Fibroblast of the aortic adventitia (primary cell): ENCODE data around the gene VDAC2. TPM values are rescaled to one million over a fixed set of nuclear protein-coding genes. Genes with fewer than 3 reads are reported as not detected.

Experiments used
- DNase-seq: peaks from one replicate; pipeline ENCODE4 v3.0.0-alpha.2; 2010; ENCODE audit warnings: low read depth
- H3K4me3 ChIP-seq: 2 replicates; pipeline ENCODE4 v1.5.1; 2011; ENCODE audit warnings: low read depth, mild to moderate bottlenecking, control low read depth, low read length, moderate library complexity
- CTCF ChIP-seq: IDR thresholded peaks from 2 replicates; pipeline ENCODE4 v1.5.1; 2011; ENCODE audit warnings: mild to moderate bottlenecking, low read length, control low read depth, inconsistent platforms; ENCODE audit not compliant: insufficient read depth
- total RNA-seq: library from RNA; depleted of rRNA; stranded (reverse); fragments of >200 nt; gene quantifications from 2 replicates; pipeline ENCODE4 v1.2.3, GENCODE V29; 2012; ENCODE audit warnings: low replicate concordance

The VDAC2 gene
- total RNA-seq, 1 donor, result 174 TPM

DNA sequence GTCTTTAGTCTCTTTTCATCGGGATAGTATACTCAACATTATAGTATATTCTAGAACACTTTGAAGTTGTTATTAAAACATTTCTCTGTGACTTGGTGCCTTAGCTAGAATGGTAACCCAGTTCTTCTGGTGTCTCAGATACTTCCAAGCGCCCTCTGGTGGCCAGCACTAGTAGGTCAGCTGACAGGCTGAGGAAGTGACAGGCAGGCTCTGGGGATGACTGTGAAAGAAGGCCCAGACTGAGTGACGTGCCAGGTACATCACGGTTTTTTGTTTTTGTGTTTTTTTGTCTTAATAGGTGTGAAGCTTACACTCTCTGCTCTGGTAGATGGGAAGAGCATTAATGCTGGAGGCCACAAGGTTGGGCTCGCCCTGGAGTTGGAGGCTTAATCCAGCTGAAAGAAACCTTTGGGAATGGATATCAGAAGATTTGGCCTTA is 20.0 kb downstream of the VDAC2 start:
- H3K4me3 ChIP-seq, result no peak overlapping the region
- peak; percentile 90 for TF ChIP-seq CTCF
- DNase-seq, result peak; percentile 89

- no peak for TF ChIP-seq CTCF
- DNase-seq, result no peak
- H3K4me3 ChIP-seq, result no peak overlapping the region
These were observed 21.3 kb downstream of the VDAC2 start for GRCh38 chr10:75231672-75232581.

- no peak for TF ChIP-seq CTCF
- DNase-seq, result no peak
- no peak overlapping the region for H3K4me3 ChIP-seq
These were observed 22.9 kb downstream of the VDAC2 start for GRCh38 chr10:75233444-75234016.

DNA sequence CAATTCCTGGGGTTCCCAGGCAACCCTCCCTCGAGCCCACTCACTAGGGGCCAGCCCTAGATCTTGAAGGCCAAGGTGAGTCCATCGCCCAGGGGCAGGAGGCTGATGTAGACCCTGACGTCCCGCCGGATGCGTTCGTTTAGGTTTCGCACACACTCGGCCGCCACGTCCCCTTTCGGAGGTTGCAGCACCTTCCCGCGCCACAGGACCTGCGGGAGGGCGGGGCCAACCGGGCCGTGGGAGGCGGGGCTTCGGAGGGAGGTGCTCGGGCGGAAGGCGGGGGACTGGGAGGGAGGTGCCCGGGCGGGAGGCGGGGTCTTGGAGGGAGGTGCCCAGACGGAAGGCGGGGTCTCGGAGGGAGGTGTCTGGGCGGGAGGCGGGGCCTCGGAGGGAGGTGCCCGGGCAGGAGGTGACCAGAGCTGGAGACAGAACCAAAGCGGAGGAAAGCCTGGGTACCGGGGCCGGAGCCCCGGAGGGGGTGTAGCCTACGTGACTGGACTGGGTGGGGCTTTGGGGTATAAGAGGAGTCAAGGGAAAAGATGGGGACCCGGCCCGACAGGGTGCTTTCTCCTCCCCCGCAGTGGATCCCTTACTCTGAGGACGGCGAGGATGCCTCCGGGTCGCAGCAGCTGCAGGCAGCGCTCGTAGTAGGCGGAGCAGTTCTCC is 23.6 kb downstream of the VDAC2 start:
- DNase-seq, result peak; percentile 71
- TF ChIP-seq CTCF, result no peak
- peak overlapping the region; percentile 74 for H3K4me3 ChIP-seq

GRCh38 chr10:75234683-75235374 is 24.2 kb downstream of the VDAC2 start:
- H3K4me3 ChIP-seq, result peak overlapping the region; percentile 74
- DNase-seq, result no peak
- TF ChIP-seq CTCF, result no peak

DNA sequence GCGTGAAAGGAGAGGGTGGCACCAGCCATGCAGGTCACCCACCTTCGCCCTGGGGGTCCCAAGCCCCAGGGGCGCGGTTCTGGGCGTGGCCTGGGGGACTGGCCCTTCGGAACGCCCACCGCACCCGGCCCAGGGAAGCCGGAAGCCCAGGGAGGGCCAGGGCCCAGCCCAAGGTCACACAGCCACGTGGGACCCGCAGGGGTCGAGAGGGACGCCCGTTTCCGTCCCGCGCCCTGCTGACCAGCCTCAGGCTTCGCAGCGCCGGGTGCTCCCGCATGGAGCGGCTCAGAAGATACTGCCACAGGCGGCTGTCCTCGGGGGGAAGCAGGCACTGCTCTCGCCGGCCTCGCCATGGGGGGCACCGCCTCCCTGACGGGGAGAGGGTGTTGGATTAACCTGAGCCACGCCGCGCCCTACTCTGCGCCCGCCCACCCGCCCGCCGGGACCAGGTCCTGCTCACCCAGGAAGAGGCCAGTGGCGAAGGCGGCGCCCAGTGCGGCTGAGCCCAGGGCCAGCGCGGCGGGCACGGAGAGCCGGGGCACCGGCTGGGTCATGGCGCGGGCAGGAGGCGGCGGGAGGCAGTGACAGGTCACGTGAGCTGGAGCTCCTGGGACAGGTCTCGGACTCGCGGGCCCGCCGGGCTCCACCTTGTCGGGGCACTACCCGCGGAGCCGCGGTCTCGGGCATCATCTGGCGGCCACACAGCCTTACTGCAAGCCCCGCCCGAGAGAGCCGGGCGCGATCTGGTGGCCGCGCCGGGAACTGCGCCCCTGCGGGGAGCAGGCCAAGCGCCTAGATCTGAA is 25.0 kb downstream of the VDAC2 start, which contains the start of gene COMTD1:
Gene COMTD1 (minus strand): TSS at position 583 of the 803 bp plus-strand sequence. CDS start 29 bp downstream, at position 554.
- H3K4me3 ChIP-seq, result peak within 1 kb of the TSS; percentile 74
- TF ChIP-seq CTCF, result peak; percentile 100
- peak; percentile 83 for DNase-seq
